Hepatocyte (in vitro differentiated cells): Measurements from ENCODE around the gene LRRC73. TPM values are rescaled to one million over a fixed set of nuclear protein-coding genes. Genes with fewer than 3 reads are reported as not detected.
A peak's percentile ranks its signal among the peaks of the same experiment; 100 is the strongest.

Source experiments
- DNase-seq: peaks from one replicate; pipeline ENCODE4 v3.0.0-alpha.2; 2016; ENCODE audit warnings: low spot score
- H2AFZ ChIP-seq: fragments of 200-600 bp; sonication (generic); 2 replicates; pipeline ENCODE4 v1.6.0; 2016; ENCODE audit warnings: antibody characterized with exemption, mild to moderate bottlenecking
- H3K27ac ChIP-seq: fragments of 200-600 bp; sonication (generic); 2 replicates; pipeline ENCODE4 v1.5.1; 2016; ENCODE audit warnings: mild to moderate bottlenecking
- H3K27me3 ChIP-seq: fragments of 200-600 bp; sonication (generic); 2 replicates; pipeline ENCODE4 v1.6.1; 2016
- H3K36me3 ChIP-seq: fragments of 200-600 bp; sonication (generic); replicated peaks from 2 replicates; pipeline ENCODE4 v1.5.1; 2016; ENCODE audit warnings: low read depth; ENCODE audit not compliant: insufficient read depth
- H3K4me1 ChIP-seq: fragments of 200-600 bp; sonication (generic); 2 replicates; pipeline ENCODE4 v1.5.1; 2016; ENCODE audit warnings: mild to moderate bottlenecking, moderate library complexity; ENCODE audit not compliant: insufficient read depth
- H3K4me2 ChIP-seq: fragments of 200-600 bp; sonication (generic); 2 replicates; pipeline ENCODE4 v1.6.0; 2016
- H3K4me3 ChIP-seq: fragments of 200-600 bp; sonication (generic); 2 replicates; pipeline ENCODE4 v1.5.1; 2016; ENCODE audit warnings: mild to moderate bottlenecking
- H3K79me2 ChIP-seq: fragments of 200-600 bp; sonication (generic); 2 replicates; pipeline ENCODE4 v1.6.0; 2017; ENCODE audit warnings: mild to moderate bottlenecking
- H3K9me2 ChIP-seq: fragments of 200-600 bp; sonication (generic); replicated peaks from 2 replicates; pipeline ENCODE4 v1.6.0; 2017; ENCODE audit warnings: mild to moderate bottlenecking; ENCODE audit not compliant: insufficient read depth
- H3K9me3 ChIP-seq: fragments of 200-600 bp; sonication (generic); 2 replicates; pipeline ENCODE4 v1.5.1; 2016; ENCODE audit warnings: low read depth, mild to moderate bottlenecking
- H4K20me1 ChIP-seq: fragments of 200-600 bp; sonication (generic); 2 replicates; pipeline ENCODE4 v1.6.0; 2016; ENCODE audit warnings: mild to moderate bottlenecking; ENCODE audit not compliant: insufficient read depth, poor library complexity, severe bottlenecking
- EZH2 ChIP-seq: fragments of 200-600 bp; sonication (generic); IDR thresholded peaks from 2 replicates; pipeline ENCODE4 v1.6.1; 2016; ENCODE audit warnings: antibody characterized with exemption, mild to moderate bottlenecking, borderline replicate concordance
- EZH2phosphoT487 ChIP-seq: fragments of 200-600 bp; sonication (generic); IDR thresholded peaks from one replicate; pipeline ENCODE4 v1.6.1; 2018; ENCODE audit warnings: antibody characterized with exemption, mild to moderate bottlenecking, low read depth, moderate library complexity; ENCODE audit not compliant: unreplicated experiment, severe bottlenecking
- WGBS: methylation state at CpG from one replicate; pipeline ENCODE4 v1.1.6; 2016; ENCODE audit warnings: low lambda C conversion rate; ENCODE audit errors: missing lambda C conversion rate; 5-methylcytosine and 5-hydroxymethylcytosine counted together
- polyA plus RNA-seq: library from polyadenylated mRNA; unstranded; fragments of >200 nt; fragmentation: Nextera tagmentation; extraction: Ambion mirVana; gene quantifications from 2 replicates; pipeline ENCODE4 v1.2.1, GENCODE V29; 2016
- total RNA-seq: library from RNA; depleted of rRNA; stranded (reverse); fragments of >200 nt; gene quantifications from 2 replicates; pipeline ENCODE4 v1.2.3, GENCODE V29; 2014
- TF ChIP-seq, protein P1 (sequence below): fragments of 200-600 bp; sonication (generic); IDR thresholded peaks from 2 replicates; pipeline ENCODE4 v1.5.1; 2016; ENCODE audit warnings: antibody characterized with exemption, mild to moderate bottlenecking; ENCODE audit not compliant: poor library complexity

Gene LRRC73
- total and polyA plus RNA-seq, 2 experiments from 2014 or later: 0.22 TPM; not detected in 1

DNA sequence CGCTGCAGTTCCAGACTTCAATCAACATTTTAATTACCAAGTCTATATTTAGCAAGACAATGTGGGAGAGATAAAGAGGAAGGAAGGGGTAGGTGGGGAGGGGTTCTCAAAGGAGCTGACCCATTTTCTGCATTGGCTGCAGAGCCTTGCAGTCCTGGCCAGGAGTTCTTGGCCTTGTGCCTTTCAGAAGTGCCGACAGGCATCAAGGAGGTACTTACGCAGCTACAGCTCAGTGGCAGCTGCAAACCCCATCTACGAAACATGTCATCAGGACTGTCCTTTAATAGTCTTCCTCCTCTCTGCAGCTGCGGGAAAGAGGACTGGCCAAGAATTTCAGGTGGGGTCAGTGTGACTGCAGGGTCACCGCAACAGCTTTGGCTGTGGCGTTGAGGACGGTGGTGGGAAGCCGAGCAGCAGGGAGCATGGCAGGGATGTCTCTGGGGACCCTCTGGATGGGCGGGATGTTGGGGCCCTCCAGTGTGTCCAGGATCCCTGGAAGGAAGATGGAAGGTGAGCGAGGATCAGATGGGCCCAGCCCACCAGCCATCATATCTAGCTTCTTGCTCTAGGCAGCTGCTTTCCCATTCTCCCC lies 1.8 kb upstream of the LRRC73 start:
- 94% methylated on average over 11 of the region's 11 CpGs for WGBS
- H3K27me3 ChIP-seq: peaks cover 12% of the 10 kb centered on the region
- no peaks in the 10 kb centered on the region for H3K36me3 ChIP-seq
- no peak overlapping the region for H3K27ac ChIP-seq
- peaks cover 23% of the 10 kb centered on the region for H3K79me2 ChIP-seq
- H3K4me2 ChIP-seq: no peak overlapping the region
- peaks cover 10% of the 10 kb centered on the region for H4K20me1 ChIP-seq
- DNase-seq: no peak
- H3K4me1 ChIP-seq: peaks cover 24% of the 10 kb centered on the region
- TF ChIP-seq EZH2 (no peak), EZH2phosphoT487 (no peak)
- TF ChIP-seq, protein P1, sequence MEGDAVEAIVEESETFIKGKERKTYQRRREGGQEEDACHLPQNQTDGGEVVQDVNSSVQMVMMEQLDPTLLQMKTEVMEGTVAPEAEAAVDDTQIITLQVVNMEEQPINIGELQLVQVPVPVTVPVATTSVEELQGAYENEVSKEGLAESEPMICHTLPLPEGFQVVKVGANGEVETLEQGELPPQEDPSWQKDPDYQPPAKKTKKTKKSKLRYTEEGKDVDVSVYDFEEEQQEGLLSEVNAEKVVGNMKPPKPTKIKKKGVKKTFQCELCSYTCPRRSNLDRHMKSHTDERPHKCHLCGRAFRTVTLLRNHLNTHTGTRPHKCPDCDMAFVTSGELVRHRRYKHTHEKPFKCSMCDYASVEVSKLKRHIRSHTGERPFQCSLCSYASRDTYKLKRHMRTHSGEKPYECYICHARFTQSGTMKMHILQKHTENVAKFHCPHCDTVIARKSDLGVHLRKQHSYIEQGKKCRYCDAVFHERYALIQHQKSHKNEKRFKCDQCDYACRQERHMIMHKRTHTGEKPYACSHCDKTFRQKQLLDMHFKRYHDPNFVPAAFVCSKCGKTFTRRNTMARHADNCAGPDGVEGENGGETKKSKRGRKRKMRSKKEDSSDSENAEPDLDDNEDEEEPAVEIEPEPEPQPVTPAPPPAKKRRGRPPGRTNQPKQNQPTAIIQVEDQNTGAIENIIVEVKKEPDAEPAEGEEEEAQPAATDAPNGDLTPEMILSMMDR: no peak
- H3K9me2 ChIP-seq: no peaks in the 10 kb centered on the region
- no peak overlapping the region for H3K4me3 ChIP-seq
- H2AFZ ChIP-seq: no peak overlapping the region
- no peaks in the 10 kb centered on the region for H3K9me3 ChIP-seq

DNA sequence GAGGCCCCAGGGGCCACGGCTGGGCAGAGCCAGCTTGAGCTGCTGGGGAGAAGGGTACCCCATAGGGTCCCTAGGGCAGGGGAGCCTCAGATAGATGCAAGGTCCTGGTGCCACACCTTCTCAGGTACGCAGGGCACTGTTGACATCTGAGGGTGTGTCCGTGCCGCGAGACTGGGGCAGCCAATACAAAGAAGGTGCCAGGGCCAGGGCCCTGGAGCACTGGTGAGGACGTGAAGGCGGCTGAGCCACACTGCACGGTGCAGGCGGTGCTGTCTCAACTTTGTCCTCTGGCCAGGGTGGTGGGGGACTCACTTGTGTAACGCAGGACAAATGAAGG lies 649 bp upstream of the LRRC73 start:
- Histone ChIP-seq H3K4me3 (no peak overlapping the region), H3K27me3 (peaks cover 12% of the 10 kb centered on the region), H3K4me2 (peak overlapping the region; percentile 99), H2AFZ (no peak overlapping the region), H3K9me3 (no peaks in the 10 kb centered on the region), H3K79me2 (peaks cover 15% of the 10 kb centered on the region), H3K4me1 (peaks cover 24% of the 10 kb centered on the region), H3K36me3 (no peaks in the 10 kb centered on the region), H3K27ac (no peak overlapping the region), H3K9me2 (no peaks in the 10 kb centered on the region), H4K20me1 (peaks cover 10% of the 10 kb centered on the region)
- WGBS: 86% methylated on average over 10 of the region's 10 CpGs
- DNase-seq: no peak
- TF ChIP-seq EZH2 (no peak), EZH2phosphoT487 (no peak)
- TF ChIP-seq, protein P1: no peak

DNA sequence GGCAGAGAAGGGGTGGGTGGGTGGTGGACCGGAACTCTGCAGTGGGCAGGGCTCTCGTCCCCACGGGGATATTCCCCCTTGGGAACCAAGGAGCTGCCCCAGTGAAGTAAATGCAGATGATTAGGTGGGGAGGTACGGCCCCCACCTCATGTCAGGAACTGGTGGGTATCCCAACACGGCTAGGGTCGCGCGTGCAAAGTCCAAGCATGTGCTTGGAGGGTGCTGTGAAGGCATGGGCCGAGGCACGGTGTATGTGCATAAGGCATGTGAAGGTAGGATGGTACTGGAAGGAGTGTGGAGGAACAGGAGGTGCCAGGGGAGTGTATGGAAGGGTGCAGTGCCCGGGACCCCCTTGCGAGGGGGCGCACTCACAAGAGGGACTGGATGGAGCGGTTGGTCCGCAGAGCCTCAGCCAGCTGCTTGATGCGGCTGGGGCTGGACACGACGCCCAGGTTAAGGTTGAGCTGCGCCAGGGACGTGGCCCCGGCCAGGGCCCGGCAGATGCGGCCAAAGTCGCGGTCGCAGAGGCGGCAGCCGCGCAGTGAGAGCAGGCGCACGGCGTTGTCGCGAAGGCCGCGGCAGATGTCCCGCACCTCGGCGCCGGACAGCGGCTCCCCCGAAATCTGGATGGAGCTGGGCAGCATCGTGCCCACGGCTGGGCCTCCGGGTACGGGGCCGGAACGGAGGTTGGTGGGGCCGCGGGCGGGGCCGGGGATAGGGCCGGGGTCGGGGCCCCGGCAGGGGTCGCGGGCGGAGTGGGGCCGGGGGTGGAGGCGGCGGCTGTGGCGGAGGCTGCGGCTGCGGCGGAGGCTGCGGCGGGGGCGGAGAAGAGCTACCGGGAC lies 783 bp downstream of the LRRC73 start:
- peaks cover 2% of the 10 kb centered on the region for H3K79me2 ChIP-seq
- no peak for DNase-seq
- no peaks in the 10 kb centered on the region for H3K36me3 ChIP-seq
- peak overlapping the region; percentile 38 for H3K4me3 ChIP-seq
- no peaks in the 10 kb centered on the region for H3K9me3 ChIP-seq
- H3K4me1 ChIP-seq: peaks cover 15% of the 10 kb centered on the region
- no peak overlapping the region for H3K27ac ChIP-seq
- WGBS: 22% methylated on average over 34 of the region's 69 CpGs
- peak overlapping the region; percentile 8 for H2AFZ ChIP-seq
- peaks cover 12% of the 10 kb centered on the region for H3K27me3 ChIP-seq
- no peaks in the 10 kb centered on the region for H3K9me2 ChIP-seq
- H4K20me1 ChIP-seq: no peaks in the 10 kb centered on the region
- peak overlapping the region; percentile 99 for H3K4me2 ChIP-seq
- TF ChIP-seq EZH2phosphoT487 (no peak), EZH2 (peak; percentile 30)
- TF ChIP-seq, protein P1: no peak
